VCaP (cell line): Measurements from ENCODE around the gene CBFA2T3.

ENCODE experiments used
- H3K27ac ChIP-seq: fragments of 450-650 bp; 2 replicates; pipeline ENCODE4 v1.5.1; 2017
- TF ChIP-seq, protein P1 (sequence below): fragments of 450-650 bp; conservative IDR thresholded peaks from 2 replicates; pipeline ENCODE4 v1.5.1; 2017; ENCODE audit warnings: mild to moderate bottlenecking, moderate library complexity

CBFA2T3 gene

DNA sequence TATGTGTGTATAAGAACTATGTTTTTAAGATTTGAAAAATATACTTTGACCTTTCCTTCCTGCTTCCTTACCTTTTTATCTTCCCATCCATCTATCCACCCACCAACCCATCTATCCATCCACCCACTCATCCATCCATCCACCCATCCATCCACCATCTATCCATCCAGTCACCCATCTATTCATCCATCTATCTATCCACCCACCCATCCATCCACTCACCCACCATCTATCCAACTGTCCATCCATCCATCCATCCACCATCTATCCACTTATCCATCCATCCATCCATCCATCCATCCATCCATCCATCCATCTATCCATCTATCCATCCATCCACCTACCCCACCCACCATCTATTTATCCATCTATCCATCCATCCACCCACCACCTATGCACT, 12.4 kb downstream of the CBFA2T3 start:
- H3K27ac ChIP-seq = no peak overlapping the region
- TF ChIP-seq, protein P1, sequence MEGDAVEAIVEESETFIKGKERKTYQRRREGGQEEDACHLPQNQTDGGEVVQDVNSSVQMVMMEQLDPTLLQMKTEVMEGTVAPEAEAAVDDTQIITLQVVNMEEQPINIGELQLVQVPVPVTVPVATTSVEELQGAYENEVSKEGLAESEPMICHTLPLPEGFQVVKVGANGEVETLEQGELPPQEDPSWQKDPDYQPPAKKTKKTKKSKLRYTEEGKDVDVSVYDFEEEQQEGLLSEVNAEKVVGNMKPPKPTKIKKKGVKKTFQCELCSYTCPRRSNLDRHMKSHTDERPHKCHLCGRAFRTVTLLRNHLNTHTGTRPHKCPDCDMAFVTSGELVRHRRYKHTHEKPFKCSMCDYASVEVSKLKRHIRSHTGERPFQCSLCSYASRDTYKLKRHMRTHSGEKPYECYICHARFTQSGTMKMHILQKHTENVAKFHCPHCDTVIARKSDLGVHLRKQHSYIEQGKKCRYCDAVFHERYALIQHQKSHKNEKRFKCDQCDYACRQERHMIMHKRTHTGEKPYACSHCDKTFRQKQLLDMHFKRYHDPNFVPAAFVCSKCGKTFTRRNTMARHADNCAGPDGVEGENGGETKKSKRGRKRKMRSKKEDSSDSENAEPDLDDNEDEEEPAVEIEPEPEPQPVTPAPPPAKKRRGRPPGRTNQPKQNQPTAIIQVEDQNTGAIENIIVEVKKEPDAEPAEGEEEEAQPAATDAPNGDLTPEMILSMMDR = no peak

DNA sequence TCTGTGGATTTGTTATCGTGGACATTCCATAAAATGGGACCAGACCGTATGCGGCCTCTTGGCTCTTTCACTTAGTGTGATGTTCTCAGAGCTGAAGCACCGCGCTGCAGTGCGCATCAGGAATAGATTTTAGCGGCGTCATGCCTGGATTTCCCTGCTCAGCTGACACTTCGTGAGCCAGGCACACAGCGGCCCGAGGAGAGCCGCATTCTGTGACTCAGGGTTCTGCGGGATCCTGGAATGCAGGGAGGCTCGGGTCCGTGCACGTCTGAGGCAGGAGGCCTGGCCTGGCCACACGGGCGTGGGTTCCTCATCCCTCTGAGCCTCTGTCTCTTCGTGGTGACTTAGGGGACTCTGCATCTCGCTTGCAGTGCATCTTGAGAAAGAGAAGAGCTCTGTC, 13.4 kb downstream of the CBFA2T3 start:
- H3K27ac ChIP-seq = no peak overlapping the region
- TF ChIP-seq, protein P1 = no peak

DNA sequence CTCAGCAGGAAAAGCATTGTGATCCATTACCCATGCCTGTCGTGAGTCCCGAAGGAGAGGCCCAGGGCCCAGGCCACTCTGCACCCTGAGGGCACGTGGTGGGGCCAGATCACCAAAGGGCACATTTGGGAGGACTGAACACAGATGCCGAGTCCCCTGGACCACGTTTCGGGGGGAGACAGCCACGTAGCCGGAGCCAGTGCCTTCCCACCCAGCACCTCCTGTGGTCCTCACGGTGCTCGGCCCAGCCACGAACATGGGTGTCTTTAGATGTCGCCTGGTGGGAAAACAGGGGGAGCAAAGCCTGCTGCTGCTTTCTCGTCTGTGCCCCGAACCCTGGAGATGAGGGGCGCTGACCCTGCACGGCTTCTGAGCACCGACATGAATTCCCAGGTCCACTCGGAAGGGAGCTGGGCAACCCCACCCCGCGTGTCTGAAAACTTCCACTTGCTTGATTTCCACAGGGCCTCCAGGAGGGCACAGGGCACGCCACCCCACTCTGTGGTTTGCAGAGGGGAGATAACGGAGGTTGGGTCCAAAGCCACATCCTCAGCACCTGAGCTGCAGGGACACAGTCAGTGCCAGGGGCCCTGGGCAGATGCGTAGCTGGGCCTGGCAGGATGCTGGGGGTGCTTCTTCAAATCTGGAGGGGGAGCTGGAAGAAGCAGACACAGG, 14.4 kb downstream of the CBFA2T3 start:
- TF ChIP-seq, protein P1 = no peak
- H3K27ac ChIP-seq = no peak overlapping the region

DNA sequence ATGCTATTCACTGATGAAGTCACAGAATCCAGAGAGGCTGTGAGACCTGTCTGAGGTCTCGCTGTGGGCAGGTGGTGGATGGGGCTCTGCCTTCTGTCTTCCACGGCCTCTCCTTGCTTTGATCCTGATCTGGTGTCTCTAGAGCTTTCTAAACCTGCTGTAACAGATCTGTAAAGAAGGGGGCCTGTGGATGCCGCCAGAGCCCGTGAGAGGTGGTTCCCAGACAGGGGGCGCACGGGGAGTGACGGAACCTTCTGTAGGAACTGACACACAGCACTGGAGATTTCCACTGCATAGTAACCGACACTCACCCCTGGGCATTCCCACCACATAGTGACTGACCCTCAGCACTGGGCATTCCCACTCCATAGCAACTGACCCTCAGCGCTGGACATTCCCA, 16.0 kb downstream of the CBFA2T3 start:
- H3K27ac ChIP-seq = no peak overlapping the region
- TF ChIP-seq, protein P1 = no peak

DNA sequence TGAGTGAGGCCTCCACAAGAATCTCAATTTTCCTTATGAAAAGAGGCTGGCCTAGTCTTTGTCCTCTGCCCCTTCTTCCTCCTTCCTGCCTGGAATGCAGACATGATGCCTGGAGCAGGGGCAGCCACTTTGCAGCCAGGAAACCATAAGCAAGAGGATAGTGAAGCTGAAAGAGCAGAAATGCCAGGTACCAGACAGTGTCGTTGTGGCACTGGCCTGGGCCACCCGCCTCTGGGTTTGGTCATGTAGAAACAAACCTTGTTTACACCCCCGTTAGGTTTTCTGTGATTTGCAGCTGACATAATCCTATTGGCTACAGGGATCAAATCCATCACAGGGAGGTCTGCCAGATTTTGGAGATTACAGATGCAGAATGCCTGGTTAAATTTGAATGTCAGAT, 16.5 kb downstream of the CBFA2T3 start:
- no peak overlapping the region for H3K27ac ChIP-seq
- TF ChIP-seq, protein P1 = no peak

DNA sequence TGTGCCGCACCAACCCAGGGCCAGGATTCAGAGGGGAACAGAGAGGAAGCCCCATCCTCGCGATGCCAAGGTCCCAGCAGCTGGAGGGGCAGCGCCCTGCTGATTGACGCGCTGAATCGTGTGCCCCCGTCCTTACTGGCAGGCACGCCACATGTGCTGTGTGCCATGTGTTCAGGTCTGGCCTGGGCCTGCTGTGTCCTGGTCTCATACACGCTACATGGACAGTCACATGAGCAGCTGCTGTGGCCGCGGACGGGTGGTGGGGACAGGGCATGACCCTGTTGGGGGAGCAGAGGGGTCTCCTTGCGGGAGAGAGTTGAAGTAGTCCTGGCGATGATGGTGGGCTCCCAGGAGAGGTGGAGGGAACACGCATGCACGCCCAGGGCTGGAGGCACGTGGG, 18.0 kb downstream of the CBFA2T3 start:
- H3K27ac ChIP-seq = no peak overlapping the region
- TF ChIP-seq, protein P1 = no peak

DNA sequence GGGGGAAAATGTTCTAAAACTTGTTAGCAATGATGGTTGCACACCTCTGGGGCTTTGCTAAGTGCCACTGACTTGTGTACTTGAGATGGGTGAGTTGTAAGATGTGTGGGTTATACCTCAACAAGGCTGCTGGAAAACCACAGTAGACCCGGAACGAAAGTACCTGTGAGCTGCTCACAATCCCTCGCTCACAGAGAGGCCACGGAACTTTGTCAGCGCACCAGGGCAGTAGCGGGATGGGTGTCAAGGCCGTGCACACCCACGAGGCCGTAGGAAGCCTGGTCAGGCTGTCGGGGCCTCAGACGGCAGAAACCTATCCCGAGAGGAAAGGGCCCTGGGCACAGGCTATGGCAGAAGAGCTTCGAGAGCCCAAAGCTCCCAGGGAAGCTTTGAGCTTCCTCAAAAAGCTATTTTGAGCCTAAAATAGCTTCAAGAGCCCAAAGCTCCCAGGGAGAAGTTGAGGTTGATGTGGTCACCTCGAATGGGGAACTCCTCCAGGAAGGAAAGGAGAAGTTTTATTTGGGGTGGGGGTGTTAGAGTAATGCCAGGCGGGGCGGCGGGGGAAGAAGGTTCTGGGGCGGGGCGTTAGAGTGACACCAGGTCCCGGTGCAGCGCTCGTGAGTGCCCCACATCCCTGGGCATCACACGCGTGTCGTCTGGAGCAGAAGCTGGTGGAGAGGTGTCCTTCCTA, 19.0 kb downstream of the CBFA2T3 start:
- H3K27ac ChIP-seq = no peak overlapping the region

More for the DNA sequence above, 19.0 kb downstream of the CBFA2T3 start:
- TF ChIP-seq, protein P1 = no peak
